SIG-M5 (cell line): Measurements from ENCODE around the gene IFT27.

Experiments
- DNase-seq: peaks from one replicate; lab custom pipeline; 2025; lab: John Stamatoyannopoulos, UW

The IFT27 gene, protein sequence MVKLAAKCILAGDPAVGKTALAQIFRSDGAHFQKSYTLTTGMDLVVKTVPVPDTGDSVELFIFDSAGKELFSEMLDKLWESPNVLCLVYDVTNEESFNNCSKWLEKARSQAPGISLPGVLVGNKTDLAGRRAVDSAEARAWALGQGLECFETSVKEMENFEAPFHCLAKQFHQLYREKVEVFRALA

DNA sequence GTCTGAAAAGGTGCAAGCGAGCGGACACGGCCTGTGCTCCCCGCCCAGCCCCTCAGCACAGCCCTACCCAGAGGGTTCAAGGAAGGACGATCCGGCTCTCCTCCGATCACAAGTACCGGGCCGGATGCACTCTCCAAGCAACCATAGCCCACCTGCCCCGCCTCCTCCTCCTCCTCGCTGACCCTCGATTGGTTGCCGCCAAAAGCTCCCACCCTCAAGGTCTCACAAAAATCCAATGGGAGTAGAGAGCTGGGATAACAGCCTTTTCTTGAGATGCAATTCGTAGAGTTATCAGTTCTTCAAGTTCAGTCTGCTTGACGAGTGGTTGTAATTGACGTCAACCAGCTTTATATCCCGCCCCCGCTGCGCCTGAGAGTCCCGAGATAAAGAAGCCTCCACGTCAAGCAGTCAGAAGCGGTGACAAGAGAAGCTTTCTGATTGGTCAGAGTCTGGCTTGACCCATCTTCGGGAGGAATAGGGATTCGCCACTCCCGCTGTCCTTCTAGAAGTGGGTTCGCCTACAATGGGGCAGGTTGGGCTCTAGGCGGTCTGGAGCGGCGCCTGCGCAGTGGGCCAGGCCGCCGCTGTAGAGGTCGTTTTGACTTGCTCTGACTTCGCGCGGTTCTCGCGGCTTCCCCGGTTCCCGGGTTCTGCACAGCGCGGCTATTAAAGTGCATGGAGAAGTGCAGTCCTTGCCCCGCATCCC is at the start of gene IFT27:
IFT27 (minus strand) TSS at position 156 of the 706 bp plus-strand sequence. CDS start 412 bp downstream, outside the sequence.
- peak; percentile 91 for DNase-seq

DNA sequence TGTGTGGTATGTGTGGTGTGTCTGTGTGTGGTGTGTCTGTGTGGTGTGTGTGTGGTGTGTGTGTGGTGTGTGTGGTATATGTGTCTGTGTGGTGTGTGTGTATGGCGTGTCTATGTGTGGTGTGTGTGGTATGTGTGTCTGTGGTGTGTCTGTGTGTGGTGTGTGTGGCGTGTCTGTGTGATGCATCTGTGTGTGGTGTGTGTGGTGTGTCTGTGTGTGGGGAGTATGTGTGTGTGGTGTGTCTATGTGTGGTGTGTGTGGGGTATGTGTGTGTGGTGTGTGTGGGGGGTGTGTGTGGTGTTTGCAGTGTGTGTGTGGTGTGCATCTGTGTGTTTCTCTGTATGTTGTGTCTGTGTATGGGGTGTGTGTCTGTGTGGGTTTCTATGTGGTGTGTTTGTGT is 48.7 kb upstream of the IFT27 start:
- no peak for DNase-seq

DNA sequence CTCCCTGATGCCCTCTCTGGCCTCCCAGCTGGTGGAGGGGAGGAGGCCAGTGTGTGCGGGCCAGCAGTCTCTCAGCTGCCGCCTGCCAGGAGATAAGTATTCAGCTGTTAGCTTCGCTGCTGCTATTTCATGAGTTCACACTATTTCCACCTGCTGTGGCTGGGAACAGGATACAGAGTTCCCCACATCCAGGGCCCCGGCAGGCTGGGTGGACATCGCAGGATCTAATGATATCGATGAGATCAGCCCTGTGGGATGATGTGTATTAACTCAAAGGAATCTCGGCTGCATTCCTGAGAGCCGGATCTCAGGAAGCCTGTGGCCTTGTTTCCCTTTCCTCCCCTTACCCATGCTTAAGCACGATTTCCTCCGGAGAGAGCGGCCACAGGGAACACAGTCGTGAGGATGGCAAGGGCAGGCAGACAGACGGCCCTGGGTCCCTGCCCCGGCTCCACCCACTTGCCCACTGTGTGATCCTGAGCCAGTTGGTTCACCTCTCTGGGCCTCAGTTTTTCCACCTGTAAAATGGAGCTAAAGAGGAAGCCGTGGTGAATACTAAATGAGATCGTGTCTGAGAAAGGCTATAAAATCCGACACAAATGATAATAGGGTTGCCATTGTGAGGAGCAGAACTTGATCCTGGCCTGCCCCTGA is 47.4 kb upstream of the IFT27 start:
- no peak for DNase-seq

DNA sequence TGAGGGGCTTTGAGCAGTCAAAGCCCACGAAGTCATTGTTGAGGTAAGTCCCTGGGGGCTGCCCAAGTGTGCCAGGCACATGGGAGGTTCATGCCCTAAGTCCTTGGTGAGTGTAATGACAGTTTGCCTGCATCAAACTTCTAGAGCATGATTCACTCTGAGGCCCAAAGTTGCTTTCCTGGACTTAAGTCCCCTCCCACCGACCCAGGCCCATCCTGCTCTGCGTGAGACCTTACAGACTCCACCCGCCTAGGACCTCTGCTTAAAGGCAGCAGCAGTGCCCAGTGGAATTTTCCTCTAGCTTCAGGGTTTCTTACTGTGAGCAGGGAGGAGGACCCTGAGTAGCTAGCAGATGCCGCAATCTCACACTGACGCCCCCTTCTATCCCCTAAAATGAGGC is 46.7 kb upstream of the IFT27 start:
- DNase-seq, result no peak

DNA sequence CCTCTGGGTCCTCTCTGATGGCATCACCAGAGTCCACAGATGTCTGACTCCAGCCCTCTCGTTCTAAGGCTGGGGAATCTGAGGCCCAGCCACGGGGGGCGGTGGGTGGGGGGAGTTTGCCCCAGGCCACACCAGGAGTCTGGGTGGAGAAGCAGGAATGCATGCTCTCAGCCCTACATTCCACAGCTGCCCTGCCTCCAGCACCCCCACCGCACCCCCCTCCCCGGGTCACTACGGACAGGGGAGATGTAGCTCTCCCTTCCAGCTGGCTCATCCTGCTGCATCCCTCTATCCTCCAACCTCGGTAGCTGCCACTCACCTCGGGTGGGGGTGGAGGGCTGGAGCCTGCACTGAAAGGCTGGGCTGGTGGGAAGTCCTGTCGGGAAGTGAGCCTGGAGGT is 43.2 kb upstream of the IFT27 start:
- DNase-seq, result no peak

DNA sequence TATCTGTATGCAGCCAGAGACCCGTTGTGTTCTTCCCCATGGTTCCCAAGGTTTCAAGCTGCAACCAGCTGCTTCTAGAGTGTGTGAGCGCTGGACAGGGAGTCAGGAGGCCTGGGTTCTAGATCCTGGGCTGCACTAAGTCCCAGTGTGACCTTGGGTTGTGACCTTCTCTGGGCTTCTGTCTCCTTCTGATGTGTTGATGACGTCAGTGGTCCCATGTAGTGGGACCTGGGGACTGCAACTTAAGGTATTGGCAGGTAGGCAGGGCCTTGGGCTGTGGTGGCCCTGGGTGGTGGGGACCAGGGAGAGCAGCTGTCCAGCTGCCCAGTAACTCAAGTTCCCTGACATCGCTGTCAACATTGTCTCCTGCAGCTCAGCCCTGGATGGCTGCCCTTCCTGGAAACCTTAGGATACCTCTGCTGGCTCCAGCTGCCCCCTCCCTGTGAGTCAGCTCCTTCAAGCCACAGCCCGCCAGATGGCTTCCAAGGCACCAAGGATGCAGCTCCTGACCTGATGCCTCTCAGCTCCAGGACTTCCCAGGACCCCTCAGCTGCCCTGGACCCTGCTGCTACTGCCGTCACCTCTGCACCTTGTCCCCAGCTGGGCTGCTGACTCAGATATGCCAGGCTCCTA is 42.2 kb upstream of the IFT27 start:
- no peak for DNase-seq

DNA sequence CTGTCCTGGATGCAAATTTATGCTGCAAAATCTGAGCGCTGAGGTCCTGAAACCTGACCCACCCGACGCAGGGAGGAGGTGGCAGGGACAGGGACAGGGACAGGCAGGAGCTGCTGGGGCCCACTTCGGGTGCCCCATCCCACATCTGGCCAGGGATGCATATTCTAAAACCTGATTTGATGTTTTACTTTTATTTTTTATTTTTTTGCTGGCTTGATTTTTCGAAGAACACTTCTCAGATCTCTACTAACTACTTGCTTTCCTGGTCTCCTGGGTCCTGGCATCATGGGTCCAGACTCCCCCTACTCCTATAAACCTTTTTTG is 41.6 kb upstream of the IFT27 start:
- no peak for DNase-seq

DNA sequence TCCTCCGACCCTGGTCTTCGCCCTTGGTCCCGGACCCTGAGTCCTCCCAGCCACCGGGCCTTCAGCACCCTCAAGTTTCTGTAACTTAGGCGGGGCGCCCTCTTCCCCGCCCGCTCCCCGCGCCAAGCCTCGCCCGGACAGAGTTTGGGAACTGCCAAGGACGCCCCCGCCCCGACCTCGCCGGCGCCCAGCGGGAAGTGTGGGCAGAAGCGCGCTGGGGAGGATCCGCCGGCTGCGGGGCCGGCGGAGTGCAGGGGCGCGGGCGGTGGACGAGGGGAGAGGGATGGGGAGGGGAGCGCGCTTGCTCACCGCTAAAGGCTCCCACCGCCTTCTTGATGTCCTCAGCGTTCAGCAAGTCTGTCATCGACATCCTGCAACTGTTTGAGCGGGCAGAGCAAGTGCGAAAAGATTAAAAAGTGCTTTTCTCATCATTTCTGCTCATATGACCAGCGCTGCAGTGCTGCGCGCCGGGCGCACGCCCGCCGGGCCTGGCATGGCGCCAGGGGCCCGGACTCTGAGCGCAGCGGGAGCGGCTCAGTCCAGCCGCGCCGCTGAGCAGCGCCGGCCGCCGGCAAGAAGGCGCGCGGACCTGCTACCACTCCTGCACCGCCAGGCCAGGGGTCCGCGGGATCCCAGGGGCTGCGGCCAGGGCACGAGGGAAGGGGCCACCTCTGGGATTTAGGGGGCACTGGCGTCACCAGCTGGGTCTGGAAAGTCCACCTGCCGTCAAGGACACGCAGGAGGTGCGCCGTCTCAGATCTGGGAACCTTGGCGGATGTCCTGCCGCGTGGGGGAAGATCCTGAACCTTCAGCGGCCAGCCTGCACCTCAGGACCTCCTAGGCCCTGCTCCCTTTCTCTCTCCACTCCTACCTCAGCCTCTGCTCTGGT is 41.0 kb upstream of the IFT27 start, which contains the start of gene PVALB:
PVALB (minus strand) TSS at position 400 of the 889 bp plus-strand sequence; CDS start at position 370, 30 bp downstream.
- no peak for DNase-seq

DNA sequence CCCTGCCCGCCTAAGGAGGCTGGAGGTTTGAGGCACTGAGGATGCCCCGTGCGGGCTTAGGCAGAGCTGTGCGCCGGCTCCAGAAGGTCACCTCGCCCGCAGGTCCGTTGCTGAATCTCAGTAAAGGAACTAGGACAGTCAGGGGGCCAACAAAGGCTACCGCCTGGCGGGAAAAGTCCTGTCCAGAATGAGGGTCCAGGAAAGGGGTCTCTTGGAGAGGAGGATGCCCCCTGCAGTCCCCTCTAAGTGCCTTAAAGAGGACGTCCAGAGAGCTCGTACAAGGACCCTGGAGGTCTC is 40.4 kb upstream of the IFT27 start:
- DNase-seq, result no peak

DNA sequence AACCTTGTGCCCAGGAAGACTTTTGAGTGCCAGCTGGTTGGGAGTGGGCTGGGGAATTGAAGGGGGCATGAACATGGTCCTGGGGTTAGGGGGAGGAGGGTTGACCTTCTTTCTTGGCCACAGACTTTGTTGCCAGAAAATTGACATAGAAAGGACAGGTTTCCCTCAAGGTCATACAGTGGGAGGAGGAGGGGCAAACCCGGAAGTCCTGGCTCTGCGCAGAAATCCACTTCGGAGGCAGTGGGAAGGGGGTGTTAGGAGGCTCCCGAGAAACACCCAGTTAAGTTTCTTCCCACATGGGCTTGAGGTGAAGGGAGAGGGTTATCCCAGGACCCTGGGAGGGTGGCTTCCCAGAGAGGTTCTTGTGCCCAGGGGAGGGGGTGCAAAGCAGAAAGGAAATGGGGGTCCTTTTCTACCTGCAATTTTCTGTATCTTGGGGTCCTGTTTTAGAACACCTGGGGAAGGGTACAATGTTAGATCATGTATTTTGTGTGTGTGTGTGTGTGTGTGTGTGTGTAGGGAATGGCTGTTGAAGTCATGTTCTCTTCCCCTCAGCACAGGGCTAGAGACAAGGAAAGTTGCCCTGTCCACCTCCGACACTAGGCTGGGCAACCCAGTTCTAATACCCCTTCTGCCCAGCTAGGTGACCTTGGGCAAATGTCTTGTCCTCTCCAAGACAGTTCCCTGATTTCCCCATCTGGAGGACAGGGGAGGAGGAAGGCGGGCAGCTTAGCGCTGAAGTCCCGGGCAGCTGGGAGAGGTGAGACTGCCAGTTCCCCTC is 39.8 kb upstream of the IFT27 start:
- DNase-seq, result no peak

DNA sequence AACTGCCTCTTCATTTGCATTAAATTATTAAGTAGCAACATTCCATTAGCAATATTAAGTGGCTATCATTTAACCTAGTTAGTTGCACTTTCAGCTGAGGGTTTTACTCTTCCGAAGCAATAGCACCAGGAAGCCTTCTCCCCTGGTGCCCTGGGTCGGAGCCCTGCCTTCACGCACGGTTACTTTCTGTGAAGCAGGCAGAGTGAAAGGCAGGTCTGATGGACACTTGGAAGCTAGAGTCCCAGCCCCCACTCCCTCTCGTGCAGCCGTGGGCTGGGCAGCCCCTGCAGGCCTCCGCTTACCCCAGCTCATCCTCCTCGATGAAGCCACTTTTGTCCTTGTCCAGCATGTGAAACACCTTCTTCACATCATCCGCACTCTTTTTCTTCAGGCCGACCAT is 38.9 kb upstream of the IFT27 start:
- DNase-seq, result no peak

DNA sequence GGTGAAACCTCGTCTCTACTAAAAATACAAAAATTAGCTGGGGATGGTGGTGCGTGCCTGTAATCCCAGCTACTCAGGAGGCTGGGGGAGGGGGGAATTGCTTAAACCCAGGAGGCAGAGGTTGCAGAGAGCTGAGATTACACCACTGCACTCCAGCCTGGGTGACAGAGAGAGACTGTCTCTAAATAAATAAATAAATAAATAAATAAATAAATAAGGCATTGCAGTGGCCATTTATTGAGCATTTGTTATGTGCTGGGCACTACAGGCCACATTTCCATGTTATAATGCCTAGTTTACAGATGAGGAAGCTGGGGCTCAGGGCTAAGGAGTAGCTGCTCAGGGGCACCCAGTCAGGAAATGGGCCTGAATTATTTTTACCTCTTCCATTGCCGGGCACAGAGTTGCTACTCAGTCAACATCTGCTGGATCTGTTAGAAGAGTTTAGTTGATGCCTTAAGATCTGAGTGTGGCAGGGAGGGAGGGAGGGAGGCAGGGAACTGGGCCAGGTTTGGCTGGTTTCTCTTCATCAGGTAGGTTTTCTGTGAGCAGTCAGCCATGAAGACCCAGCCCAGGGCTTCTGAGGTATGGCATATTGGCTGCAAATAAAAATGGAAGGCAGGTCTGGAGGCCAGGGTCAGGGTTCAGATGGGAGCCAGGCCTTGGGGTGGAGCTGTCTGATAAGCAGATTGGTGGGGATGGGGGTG is 35.3 kb upstream of the IFT27 start:
- no peak for DNase-seq

DNA sequence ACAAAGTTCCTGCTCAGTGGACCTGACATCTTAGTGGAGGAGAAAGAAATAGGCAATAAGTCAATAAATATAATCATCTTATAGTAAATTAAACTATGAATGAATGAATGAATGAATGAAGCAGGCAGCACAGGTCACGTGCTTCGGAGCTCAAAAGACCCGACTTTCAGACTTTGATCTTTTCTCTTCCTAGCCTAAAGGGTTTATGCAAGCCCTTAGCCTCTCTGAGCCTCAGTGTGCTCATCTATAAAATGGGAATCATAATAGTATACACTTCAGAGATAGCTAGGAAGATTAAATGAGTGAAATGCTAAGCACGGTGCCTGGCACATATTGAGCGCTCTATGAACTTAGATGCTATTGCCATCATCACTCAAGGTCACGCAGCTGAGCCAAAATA is 33.4 kb upstream of the IFT27 start:
- DNase-seq, result no peak

DNA sequence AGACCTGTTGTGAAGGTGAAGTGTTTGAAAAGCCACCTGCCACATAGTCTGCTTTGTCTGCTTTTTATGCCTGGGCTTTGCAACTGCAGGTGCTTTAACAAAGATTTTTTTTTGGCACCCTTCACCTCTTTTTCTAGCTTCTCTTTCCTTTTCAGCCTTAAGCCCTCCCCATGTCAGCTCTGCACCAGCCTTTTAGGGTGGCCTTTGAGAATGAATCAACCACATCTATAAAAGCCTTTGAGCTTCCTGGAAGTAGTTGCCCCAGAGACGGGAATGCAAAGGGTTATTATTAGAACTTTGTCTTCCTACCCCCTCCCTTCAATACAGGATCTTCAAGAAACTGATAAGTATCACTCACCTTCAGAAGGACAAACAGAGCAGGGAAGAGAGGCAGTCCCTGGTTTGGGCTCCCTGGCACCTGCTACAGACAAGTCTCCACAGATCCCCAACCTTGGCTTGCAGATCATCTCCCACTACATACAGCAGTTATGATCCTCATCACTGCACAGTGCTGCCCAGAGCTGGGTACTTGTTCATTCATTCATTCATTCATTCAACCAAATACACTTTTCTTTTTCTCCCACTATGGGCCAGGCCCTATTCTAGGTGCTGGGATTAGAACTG is 32.9 kb upstream of the IFT27 start:
- no peak for DNase-seq

DNA sequence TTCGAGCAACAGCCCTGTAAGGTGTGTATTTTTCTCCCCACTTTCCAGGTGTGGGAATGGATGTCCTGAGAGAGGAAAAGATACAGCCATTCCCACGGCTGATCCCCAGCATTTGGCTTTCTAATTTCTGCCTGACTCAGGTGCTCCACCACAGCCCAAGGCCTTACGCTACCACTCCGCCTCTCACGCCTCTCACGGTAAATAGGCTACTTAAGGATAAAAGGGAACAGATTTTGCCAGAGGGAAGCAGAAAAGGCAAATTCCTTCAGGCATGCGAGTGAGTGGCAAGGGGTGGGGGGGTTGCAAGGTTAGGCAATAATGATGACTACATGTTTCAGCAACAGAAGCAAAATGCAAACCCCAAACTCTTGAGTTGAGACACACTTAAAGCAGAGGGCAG is 31.7 kb upstream of the IFT27 start:
- DNase-seq, result no peak

DNA sequence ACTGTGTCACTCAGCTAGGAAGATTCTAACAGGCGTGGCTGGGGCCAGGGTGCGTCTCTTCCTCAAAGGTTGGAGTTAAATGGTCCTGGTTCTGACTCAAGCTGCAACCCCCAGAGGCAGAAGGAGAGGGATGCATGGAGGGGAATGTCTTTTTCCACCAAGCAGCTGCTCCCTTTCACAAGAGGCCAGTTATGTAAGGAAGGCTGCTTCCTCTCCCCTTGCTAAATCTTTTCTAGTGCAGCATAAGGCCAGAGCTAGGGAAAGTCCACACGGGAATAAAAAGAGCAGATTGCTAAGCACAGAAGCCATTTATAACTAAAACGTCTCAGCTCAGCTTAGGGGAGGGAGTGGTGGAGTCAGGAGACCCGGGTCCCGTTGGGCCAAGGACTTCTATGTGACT is 30.9 kb upstream of the IFT27 start:
- DNase-seq, result no peak

DNA sequence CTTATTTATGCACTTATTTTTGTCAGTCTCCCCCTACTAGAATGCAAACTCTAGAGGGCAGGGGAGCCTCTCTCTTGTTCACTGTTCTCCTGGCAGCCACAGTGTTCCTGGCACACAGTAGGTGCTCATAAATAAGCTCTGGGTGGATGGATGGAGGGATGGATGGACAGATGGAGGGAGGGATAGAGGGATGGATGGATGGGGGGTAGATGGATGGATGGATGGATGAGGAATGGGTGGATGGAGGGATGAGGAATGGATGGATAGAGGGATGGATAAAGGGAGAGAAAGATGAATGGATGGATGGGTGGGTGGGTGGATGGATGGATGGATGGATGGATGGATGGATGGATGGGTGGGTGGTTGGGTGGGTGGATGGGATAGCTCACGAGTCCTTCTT is 27.4 kb upstream of the IFT27 start:
- no peak for DNase-seq

DNA sequence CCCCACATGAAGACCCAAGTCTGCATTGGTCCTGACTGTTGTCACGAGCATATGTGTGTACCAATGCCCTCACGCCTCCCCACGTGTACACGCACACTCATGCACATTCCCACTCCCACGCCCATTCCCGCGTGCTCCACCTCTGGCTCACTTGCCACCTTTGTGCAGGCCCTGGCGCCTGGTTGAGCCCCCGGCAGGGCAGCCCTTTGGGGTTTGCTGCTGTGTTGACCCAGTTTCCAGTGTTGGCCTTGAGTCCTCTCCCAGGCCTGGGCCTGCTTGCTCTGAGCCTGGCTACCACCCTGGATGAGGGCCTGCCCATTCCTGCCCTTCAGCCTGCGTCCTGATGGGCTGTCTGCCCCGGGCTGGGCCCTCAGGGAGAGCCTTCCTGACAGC is 22.8 kb upstream of the IFT27 start:
- no peak for DNase-seq

DNA sequence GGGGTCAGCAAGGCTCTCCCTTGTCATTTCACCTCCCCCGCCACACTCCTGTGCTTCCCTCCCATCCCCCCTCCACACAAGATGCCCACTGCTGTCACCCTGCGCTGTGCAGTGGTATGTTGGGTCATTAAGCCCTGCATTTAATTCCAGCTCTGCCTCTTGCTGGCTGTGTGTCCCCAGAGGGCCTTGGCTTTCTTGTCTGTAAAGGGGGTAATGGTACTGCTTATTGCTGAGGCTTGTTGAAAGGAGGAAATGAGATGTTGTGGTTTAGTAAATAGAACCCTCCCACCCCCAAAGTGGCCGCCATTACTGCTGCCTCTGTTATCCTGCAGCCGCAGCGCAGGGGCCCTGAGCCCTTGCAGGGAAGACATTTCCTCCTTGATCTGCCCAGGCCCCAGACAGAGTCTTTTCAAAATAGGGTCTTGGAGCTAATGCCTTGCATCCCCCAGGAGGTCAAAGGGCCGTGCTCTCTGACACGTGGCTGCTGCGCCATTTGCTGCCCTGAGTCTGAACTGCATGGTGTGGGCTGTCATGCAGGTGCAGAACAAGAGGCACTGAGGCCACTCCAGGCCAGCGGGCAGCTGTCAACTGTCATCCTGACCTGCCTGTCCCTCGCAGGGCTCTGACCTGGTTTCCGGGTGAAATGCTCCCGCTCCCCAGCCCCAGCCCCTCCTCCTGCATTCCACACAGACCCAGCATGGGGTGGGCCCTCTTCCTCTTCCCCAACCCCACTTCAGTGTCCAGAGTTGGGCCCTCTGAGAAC is 22.2 kb upstream of the IFT27 start:
- DNase-seq, result no peak

DNA sequence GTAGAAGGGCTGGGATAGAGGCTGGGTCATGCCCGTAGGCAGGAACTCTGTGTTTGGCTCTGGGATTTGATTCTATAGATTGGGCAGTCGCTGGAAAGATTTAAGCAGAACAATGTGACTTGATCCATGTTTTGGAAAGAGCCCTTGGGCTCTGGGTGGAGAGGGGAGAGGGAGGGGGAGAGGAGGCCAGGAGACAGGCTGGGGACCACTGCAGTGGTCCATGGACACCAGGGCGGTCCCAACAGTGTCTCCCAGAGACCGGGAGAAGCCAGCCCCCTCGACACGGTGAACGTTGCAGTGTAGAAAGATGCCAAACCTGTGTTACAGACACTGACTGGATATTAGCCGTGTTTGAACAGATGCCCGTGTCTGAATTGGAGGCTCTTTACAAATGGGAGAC is 21.5 kb upstream of the IFT27 start:
- DNase-seq, result no peak
